ENCODE data around the gene STAT3. TPM values are rescaled to one million over a fixed set of nuclear protein-coding genes. Genes with fewer than 3 reads are reported as not detected.

STAT3 gene
- total and polyA plus RNA-seq, 9 of the 15 experiments (the other 6 are each of a cell fraction or from before 2014, with no cell fraction given): 90.0 to 179 (median 114) TPM

DNA sequence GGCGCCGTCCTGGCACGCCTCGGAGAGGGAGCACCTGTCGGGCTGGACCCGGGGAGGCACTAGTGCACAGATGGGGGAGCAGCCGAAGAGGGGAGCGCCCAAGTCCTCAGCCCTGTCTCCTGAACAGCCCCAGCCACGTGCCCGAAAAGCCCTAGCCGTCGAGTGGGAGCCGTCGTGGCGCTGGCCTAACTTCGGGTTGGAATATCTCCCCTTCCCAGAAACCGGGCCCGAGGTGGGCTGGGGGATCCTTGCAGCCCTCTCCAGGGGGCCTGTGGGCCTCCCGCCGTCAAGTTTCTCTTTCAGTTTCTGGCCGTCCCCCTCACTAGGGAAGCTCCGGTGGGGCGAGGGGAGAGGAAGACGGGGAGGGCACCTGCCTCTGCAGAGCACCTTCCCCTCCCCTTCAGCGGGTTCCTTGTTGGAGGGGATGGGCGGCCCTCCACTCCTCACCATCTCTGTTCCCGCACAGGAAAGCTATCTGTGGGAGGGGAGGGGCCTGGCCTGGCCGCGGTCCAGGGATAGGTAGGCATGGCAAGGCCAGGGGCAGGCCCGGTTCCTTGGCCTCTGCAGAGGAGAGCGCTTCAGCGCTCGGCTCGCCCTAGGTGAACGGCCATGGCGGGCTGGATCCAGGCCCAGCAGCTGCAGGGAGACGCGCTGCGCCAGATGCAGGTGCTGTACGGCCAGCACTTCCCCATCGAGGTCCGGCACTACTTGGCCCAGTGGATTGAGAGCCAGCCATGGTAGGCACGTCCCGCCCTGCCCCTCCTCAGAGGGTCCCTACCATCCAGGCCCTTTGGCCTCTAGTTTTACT is 99.2 kb downstream of the STAT3 start (continued):
- TF ChIP-seq, protein P1, sequence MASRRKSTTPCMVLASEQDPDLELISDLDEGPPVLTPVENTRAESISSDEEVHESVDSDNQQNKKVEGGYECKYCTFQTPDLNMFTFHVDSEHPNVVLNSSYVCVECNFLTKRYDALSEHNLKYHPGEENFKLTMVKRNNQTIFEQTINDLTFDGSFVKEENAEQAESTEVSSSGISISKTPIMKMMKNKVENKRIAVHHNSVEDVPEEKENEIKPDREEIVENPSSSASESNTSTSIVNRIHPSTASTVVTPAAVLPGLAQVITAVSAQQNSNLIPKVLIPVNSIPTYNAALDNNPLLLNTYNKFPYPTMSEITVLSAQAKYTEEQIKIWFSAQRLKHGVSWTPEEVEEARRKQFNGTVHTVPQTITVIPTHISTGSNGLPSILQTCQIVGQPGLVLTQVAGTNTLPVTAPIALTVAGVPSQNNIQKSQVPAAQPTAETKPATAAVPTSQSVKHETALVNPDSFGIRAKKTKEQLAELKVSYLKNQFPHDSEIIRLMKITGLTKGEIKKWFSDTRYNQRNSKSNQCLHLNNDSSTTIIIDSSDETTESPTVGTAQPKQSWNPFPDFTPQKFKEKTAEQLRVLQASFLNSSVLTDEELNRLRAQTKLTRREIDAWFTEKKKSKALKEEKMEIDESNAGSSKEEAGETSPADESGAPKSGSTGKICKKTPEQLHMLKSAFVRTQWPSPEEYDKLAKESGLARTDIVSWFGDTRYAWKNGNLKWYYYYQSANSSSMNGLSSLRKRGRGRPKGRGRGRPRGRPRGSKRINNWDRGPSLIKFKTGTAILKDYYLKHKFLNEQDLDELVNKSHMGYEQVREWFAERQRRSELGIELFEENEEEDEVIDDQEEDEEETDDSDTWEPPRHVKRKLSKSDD (conservative IDR thresholded peaks at IDR 0.05; ENCODE audit: low read length): no peak
- TF ChIP-seq, protein P2, sequence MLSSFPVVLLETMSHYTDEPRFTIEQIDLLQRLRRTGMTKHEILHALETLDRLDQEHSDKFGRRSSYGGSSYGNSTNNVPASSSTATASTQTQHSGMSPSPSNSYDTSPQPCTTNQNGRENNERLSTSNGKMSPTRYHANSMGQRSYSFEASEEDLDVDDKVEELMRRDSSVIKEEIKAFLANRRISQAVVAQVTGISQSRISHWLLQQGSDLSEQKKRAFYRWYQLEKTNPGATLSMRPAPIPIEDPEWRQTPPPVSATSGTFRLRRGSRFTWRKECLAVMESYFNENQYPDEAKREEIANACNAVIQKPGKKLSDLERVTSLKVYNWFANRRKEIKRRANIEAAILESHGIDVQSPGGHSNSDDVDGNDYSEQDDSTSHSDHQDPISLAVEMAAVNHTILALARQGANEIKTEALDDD (IDR thresholded peaks at IDR 0.05): no peak
- TF ChIP-seq, protein P3, sequence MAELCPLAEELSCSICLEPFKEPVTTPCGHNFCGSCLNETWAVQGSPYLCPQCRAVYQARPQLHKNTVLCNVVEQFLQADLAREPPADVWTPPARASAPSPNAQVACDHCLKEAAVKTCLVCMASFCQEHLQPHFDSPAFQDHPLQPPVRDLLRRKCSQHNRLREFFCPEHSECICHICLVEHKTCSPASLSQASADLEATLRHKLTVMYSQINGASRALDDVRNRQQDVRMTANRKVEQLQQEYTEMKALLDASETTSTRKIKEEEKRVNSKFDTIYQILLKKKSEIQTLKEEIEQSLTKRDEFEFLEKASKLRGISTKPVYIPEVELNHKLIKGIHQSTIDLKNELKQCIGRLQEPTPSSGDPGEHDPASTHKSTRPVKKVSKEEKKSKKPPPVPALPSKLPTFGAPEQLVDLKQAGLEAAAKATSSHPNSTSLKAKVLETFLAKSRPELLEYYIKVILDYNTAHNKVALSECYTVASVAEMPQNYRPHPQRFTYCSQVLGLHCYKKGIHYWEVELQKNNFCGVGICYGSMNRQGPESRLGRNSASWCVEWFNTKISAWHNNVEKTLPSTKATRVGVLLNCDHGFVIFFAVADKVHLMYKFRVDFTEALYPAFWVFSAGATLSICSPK (IDR thresholded peaks at IDR 0.05; ENCODE audit: borderline replicate concordance): no peak
- TF ChIP-seq, protein P4, sequence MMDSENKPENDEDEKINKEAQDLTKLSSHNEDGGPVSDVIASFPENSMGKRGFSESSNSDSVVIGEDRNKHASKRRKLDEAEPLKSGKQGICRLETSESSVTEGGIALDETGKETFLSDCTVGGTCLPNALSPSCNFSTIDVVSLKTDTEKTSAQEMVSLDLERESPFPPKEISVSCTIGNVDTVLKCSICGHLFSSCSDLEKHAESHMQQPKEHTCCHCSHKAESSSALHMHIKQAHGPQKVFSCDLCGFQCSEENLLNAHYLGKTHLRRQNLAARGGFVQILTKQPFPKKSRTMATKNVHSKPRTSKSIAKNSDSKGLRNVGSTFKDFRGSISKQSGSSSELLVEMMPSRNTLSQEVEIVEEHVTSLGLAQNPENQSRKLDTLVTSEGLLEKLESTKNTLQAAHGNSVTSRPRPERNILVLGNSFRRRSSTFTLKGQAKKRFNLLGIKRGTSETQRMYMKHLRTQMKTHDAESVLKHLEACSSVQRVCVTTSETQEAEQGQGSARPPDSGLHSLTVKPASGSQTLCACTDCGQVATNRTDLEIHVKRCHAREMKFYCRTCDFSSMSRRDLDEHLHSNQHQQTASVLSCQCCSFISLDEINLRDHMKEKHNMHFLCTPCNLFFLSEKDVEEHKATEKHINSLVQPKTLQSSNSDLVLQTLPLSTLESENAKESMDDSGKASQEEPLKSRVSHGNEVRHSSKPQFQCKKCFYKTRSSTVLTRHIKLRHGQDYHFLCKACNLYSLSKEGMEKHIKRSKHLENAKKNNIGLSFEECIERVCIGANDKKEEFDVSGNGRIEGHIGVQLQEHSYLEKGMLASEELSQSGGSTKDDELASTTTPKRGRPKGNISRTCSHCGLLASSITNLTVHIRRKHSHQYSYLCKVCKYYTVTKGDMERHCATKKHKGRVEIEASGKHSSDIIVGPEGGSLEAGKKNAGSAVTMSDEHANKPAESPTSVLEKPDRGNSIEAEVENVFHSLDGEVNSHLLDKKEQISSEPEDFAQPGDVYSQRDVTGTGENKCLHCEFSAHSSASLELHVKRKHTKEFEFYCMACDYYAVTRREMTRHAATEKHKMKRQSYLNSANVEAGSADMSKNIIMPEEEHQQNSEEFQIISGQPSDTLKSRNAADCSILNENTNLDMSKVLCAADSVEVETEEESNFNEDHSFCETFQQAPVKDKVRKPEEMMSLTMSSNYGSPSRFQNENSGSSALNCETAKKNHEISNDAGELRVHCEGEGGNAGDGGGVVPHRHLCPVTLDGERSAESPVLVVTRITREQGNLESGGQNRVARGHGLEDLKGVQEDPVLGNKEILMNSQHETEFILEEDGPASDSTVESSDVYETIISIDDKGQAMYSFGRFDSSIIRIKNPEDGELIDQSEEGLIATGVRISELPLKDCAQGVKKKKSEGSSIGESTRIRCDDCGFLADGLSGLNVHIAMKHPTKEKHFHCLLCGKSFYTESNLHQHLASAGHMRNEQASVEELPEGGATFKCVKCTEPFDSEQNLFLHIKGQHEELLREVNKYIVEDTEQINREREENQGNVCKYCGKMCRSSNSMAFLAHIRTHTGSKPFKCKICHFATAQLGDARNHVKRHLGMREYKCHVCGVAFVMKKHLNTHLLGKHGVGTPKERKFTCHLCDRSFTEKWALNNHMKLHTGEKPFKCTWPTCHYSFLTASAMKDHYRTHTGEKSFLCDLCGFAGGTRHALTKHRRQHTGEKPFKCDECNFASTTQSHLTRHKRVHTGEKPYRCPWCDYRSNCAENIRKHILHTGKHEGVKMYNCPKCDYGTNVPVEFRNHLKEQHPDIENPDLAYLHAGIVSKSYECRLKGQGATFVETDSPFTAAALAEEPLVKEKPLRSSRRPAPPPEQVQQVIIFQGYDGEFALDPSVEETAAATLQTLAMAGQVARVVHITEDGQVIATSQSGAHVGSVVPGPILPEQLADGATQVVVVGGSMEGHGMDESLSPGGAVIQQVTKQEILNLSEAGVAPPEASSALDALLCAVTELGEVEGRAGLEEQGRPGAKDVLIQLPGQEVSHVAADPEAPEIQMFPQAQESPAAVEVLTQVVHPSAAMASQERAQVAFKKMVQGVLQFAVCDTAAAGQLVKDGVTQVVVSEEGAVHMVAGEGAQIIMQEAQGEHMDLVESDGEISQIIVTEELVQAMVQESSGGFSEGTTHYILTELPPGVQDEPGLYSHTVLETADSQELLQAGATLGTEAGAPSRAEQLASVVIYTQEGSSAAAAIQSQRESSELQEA (IDR thresholded peaks at IDR 0.05; ENCODE audit: low read depth): no peak
- no peak for TF ChIP-seq POLR2AphosphoS2 (IDR thresholded peaks at IDR 0.05; ENCODE audit: low read length)
- TF ChIP-seq, protein P5, sequence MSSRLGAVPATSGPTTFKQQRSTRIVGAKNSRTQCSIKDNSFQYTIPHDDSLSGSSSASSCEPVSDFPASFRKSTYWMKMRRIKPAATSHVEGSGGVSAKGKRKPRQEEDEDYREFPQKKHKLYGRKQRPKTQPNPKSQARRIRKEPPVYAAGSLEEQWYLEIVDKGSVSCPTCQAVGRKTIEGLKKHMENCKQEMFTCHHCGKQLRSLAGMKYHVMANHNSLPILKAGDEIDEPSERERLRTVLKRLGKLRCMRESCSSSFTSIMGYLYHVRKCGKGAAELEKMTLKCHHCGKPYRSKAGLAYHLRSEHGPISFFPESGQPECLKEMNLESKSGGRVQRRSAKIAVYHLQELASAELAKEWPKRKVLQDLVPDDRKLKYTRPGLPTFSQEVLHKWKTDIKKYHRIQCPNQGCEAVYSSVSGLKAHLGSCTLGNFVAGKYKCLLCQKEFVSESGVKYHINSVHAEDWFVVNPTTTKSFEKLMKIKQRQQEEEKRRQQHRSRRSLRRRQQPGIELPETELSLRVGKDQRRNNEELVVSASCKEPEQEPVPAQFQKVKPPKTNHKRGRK (tag; IDR thresholded peaks at IDR 0.05): no peak
- TF ChIP-seq DACH1 (IDR thresholded peaks at IDR 0.05; ENCODE audit: partially characterized antibody): no peak
- TF ChIP-seq SAFB (IDR thresholded peaks at IDR 0.05; ENCODE audit: borderline replicate concordance, low read depth, low read length): no peak
- TF ChIP-seq ZNF311 (CRISPR knock-in tag; IDR thresholded peaks at IDR 0.05): no peak
